ENCODE results near the gene SENP7.
A peak's percentile ranks its signal among the peaks of the same experiment; 100 is the strongest.
"Not testable (repeated sequence)": the region's sequence is repeated elsewhere in the genome, so short reads cannot be mapped to it uniquely, and the experiment has no call there.

SENP7 gene
- total RNA-seq: 125 to 186 reads per million in 2 donors

- peak; percentile 62 for DNase-seq
Measured at GRCh38 chr3:101512646-101513418, at the start of gene SENP7. Gene SENP7, minus strand, starts transcription at chr3:101513212. Its CDS starts 82 bp downstream, at chr3:101513130.

- peak; percentile 88 for DNase-seq
Measured at GRCh38 chr3:101561630-101562328, 48.8 kb upstream of the SENP7 start, which contains the start of gene TRMT10C. Gene TRMT10C, plus strand, starts transcription at chr3:101561868. Its CDS starts 2,914 bp downstream, at chr3:101564782.

GRCh38 chr3:101556064-101556463 is 43.1 kb upstream of the SENP7 start:
- DNase-seq: no peak

- DNase-seq: not testable (repeated sequence)
Measured at GRCh38 chr3:101553381-101553780, 40.4 kb upstream of the SENP7 start.

GRCh38 chr3:101551359-101552081 is 38.5 kb upstream of the SENP7 start:
- DNase-seq: not testable (repeated sequence)

- DNase-seq: no peak
Measured at GRCh38 chr3:101549473-101549872, 36.5 kb upstream of the SENP7 start.

- no peak for DNase-seq
Measured at GRCh38 chr3:101548527-101549105, 35.6 kb upstream of the SENP7 start.

- DNase-seq: no peak
Measured at GRCh38 chr3:101544161-101544850, 31.3 kb upstream of the SENP7 start.

- no peak for DNase-seq
Measured at GRCh38 chr3:101542957-101543356, 29.9 kb upstream of the SENP7 start.

- not testable (repeated sequence) for DNase-seq
Measured at GRCh38 chr3:101536955-101537354, 23.9 kb upstream of the SENP7 start.

GRCh38 chr3:101536266-101536665 is 23.3 kb upstream of the SENP7 start:
- no peak for DNase-seq

GRCh38 chr3:101535221-101535620 is 22.2 kb upstream of the SENP7 start:
- no peak for DNase-seq

GRCh38 chr3:101533603-101533968 is 20.6 kb upstream of the SENP7 start:
- DNase-seq: no peak

- DNase-seq: no peak
Measured at GRCh38 chr3:101532783-101533602, 20.0 kb upstream of the SENP7 start.

GRCh38 chr3:101531473-101532086 is 18.6 kb upstream of the SENP7 start:
- DNase-seq: no peak

GRCh38 chr3:101530686-101531047 is 17.7 kb upstream of the SENP7 start:
- DNase-seq: no peak

- DNase-seq: no peak
Measured at GRCh38 chr3:101529816-101530685, 17.0 kb upstream of the SENP7 start.

- no peak for DNase-seq
Measured at GRCh38 chr3:101527906-101528305, 14.9 kb upstream of the SENP7 start.

GRCh38 chr3:101527441-101527840 is 14.4 kb upstream of the SENP7 start:
- no peak for DNase-seq

GRCh38 chr3:101521211-101521701 is 8.2 kb upstream of the SENP7 start:
- DNase-seq: peak; percentile 12

All from T-helper 9 cell (primary cell).